Right renal pelvis (tissue), 4 donors: ENCODE data around the gene DYNLL2. TPM values are rescaled to one million over a fixed set of nuclear protein-coding genes. Genes with fewer than 3 reads are reported as not detected.
"Not testable (repeated sequence)": the region's sequence is repeated elsewhere in the genome, so short reads cannot be mapped to it uniquely, and the experiment has no call there.

Experiments
- DNase-seq, 4 donors: peaks; one replicate each; pipeline ENCODE4 v3.0.0-alpha.2; 2013; ENCODE audit warnings: low read depth in 4 of 4, low spot score in 3 of 4, missing footprints in 1 of 4
- polyA plus RNA-seq, 4 donors: library from polyadenylated mRNA; unstranded; fragments of 120-200 nt; gene quantifications; one replicate each; pipeline ENCODE4 v1.2.1, GENCODE V29; 2013; ENCODE audit not compliant: insufficient read length in 4 of 4

DYNLL2 gene
- polyA plus RNA-seq, 4 donors, result 71.3 to 81.7 (median 79.8) TPM

GRCh38 chr17:58097384-58098088, 14.3 kb downstream of the DYNLL2 start:
- no peak for DNase-seq

- DNase-seq, result no peak
Observed at GRCh38 chr17:58100506-58100905, 17.3 kb downstream of the DYNLL2 start.

GRCh38 chr17:58101898-58102297, 18.7 kb downstream of the DYNLL2 start:
- DNase-seq, result not testable (repeated sequence)

- no peak for DNase-seq
Observed at GRCh38 chr17:58105093-58105492, 21.9 kb downstream of the DYNLL2 start.

GRCh38 chr17:58107306-58107705, 24.1 kb downstream of the DYNLL2 start:
- no peak for DNase-seq

- DNase-seq, result no peak
Observed at GRCh38 chr17:58109197-58109596, 26.0 kb downstream of the DYNLL2 start.

- DNase-seq, result no peak
Observed at GRCh38 chr17:58110012-58110411, 26.8 kb downstream of the DYNLL2 start.

GRCh38 chr17:58111676-58112075, 28.5 kb downstream of the DYNLL2 start:
- DNase-seq, result no peak

GRCh38 chr17:58112970-58113631, 29.9 kb downstream of the DYNLL2 start:
- DNase-seq, result peak; percentile 56 to 60 (median 58)

GRCh38 chr17:58113947-58114346, 30.7 kb downstream of the DYNLL2 start:
- DNase-seq, result no peak

- DNase-seq, result no peak
Observed at GRCh38 chr17:58117382-58117781, 34.2 kb downstream of the DYNLL2 start.

GRCh38 chr17:58119491-58119890, 36.3 kb downstream of the DYNLL2 start:
- DNase-seq, result no peak

GRCh38 chr17:58120195-58120822, 37.1 kb downstream of the DYNLL2 start:
- peak; percentile 66 to 75 (median 70) for DNase-seq

- no peak for DNase-seq
Observed at GRCh38 chr17:58121925-58122324, 38.7 kb downstream of the DYNLL2 start.

- DNase-seq, result no peak
Observed at GRCh38 chr17:58127846-58128245, 44.6 kb downstream of the DYNLL2 start.

- not testable (repeated sequence) for DNase-seq
Observed at GRCh38 chr17:58132697-58133096, 49.5 kb downstream of the DYNLL2 start.

- no peak for DNase-seq
Observed at GRCh38 chr17:58136669-58137279, 53.6 kb downstream of the DYNLL2 start.

- no peak for DNase-seq
Observed at GRCh38 chr17:58141505-58141904, 58.3 kb downstream of the DYNLL2 start.

GRCh38 chr17:58143335-58143734, 60.1 kb downstream of the DYNLL2 start:
- DNase-seq, result not testable (repeated sequence)

GRCh38 chr17:58144801-58145200, 61.6 kb downstream of the DYNLL2 start:
- no peak for DNase-seq
